Vagina (tissue), 2 donors: ENCODE results near the gene ZDHHC23.

Source experiments
- CTCF ChIP-seq, 3 experiments: fragments of 450-650 bp in 2 of 3; fragments of 200-600 bp in 1 of 3; sonication (generic) in 1 of 3; IDR thresholded peaks; one replicate each; pipeline ENCODE4 v1.5.1; 2017 to 2019; ENCODE audit warnings: antibody characterized with exemption in 3 of 3, mild to moderate bottlenecking in 2 of 3, moderate library complexity in 2 of 3
- POLR2A ChIP-seq, 2 donors: fragments of 450-650 bp; IDR thresholded peaks; one replicate each; pipeline ENCODE4 v1.6.1; 2017; ENCODE audit warnings: antibody characterized with exemption in 2 of 2, mild to moderate bottlenecking in 2 of 2, moderate library complexity in 2 of 2
- POLR2AphosphoS5 ChIP-seq, 2 donors: sonication (generic); formaldehyde crosslinking; IDR thresholded peaks; one replicate each; pipeline ENCODE4 v1.9.0; 2017; ENCODE audit warnings: antibody characterized with exemption in 2 of 2, mild to moderate bottlenecking in 2 of 2, low read depth in 1 of 2; ENCODE audit not compliant: insufficient read depth in 1 of 2

DNA sequence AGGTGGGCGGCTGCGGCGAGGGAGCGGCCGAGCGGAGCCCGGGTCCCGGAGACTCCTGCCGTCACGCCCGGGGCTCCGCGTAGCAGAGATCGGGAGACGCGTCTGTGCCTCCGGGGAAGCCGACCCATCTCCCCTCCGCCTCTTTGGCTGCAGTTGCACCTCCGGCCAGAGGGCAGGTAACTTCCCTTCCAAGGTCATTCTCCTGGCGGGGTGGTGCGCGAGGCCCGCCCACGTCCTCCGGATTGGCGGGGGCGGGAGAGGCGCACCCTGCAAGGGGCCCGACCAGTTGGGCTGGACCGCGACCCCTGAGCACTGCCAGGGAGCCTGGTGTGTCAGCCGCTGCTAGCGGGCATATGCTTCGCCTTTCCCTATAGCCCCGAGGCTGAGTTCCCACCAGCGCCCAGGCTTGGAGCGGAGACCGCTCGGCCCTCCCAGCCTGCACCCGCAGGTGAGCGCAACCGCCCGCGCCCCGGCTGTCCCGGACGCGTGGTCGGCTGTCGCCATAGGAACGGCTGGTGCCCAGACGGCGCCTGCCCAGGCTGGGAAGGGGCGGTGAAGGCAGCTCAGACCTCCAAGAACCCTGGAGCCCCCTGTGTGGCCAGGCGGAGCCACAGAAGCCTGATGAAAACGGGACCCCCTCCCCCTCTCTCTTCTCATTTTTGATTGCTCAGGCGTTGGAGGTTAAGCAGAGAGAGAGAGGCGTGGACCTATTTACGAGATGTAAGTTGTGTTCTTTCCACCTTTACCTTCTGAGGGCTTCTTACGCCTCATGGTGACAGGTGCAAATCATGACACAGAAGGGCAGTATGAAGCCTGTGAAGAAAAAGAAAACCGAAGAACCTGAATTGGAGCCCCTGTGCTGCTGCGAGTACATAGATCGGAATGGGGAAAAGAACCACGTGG, 453 bp downstream of the ZDHHC23 start:
- TF ChIP-seq POLR2A (IDR thresholded peaks at IDR 0.05) (no peak), CTCF (IDR thresholded peaks at IDR 0.05) (no peak), POLR2AphosphoS5 (IDR thresholded peaks at IDR 0.05; ENCODE audit: insufficient read depth in 1 of 2, low read depth in 1 of 2) (no peak)
